Measurements from ENCODE around the gene PRKCZ.

DNA sequence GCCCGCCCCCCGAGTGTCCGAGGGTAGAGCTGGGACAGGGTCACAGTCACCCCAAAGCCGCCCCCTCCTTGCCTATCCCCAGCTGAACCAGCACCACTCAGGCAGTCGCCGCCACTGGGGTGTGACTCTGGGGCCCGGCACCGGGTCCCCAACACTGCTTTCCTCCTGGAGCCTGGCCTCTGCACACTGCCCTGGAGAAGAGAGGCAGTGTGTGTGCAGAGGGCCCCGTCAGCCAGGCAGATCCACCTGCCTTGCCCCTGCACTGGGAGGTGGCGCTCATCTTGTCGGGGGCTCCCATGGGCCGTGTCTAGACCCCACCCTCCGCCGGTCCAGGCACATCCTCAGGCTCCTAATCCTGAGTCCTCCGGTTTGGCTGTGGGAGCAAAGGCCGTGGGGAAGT, 128.7 kb downstream of the PRKCZ start:
- TF ChIP-seq MAFK (IDR thresholded peaks at IDR 0.05; ENCODE audit: low read depth, low read length) (no peak), POLR2A (IDR thresholded peaks at IDR 0.05; ENCODE audit: low read depth, low read length) (no peak), CTCF (conservative IDR thresholded peaks at IDR 0.05; ENCODE audit: low read depth, low read length) (no peak), RAD21 (IDR thresholded peaks at IDR 0.05; ENCODE audit: low read length) (no peak), MXI1 (IDR thresholded peaks at IDR 0.05; ENCODE audit: borderline replicate concordance, low read depth, low read length) (no peak), MAZ (IDR thresholded peaks at IDR 0.05; ENCODE audit: borderline replicate concordance, low read depth, low read length) (no peak), ELK1 (IDR thresholded peaks at IDR 0.05; ENCODE audit: borderline replicate concordance, low read depth, low read length) (no peak), BHLHE40 (IDR thresholded peaks at IDR 0.05; ENCODE audit: low read depth, low read length) (no peak), FOS (IDR thresholded peaks at IDR 0.05; ENCODE audit: low read depth, low read length) (no peak), RFX5 (IDR thresholded peaks at IDR 0.05; ENCODE audit: low read depth, low read length) (no peak), RCOR1 (IDR thresholded peaks at IDR 0.05; ENCODE audit: insufficient replicate concordance, low read length) (no peak), SMC3 (IDR thresholded peaks at IDR 0.05; ENCODE audit: low read depth, low read length) (no peak), CEBPB (IDR thresholded peaks at IDR 0.05; ENCODE audit: low read depth, low read length) (no peak)
- TF ChIP-seq, protein P1, sequence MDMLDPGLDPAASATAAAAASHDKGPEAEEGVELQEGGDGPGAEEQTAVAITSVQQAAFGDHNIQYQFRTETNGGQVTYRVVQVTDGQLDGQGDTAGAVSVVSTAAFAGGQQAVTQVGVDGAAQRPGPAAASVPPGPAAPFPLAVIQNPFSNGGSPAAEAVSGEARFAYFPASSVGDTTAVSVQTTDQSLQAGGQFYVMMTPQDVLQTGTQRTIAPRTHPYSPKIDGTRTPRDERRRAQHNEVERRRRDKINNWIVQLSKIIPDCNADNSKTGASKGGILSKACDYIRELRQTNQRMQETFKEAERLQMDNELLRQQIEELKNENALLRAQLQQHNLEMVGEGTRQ (IDR thresholded peaks at IDR 0.05; ENCODE audit: low read depth, low read length): no peak
